Kidney (tissue), 14 donors: Measurements from ENCODE around the gene GP1BA. TPM values are rescaled to one million over a fixed set of nuclear protein-coding genes. Genes with fewer than 3 reads are reported as not detected.

ENCODE experiments used
- DNase-seq, 5 donors: peaks; one replicate each; pipeline ENCODE4 v3.0.0-alpha.2; 2013 to 2020
- FAIRE-seq: peaks from 2 replicates; lab custom pipeline; 2012; peaks lifted over from hg19 to GRCh38; lab: Jason Lieb, UNC
- H3K27ac ChIP-seq, 2 donors: one replicate each; pipeline ENCODE4 v1.7.0; 2013; ENCODE audit warnings: low read depth in 2 of 2, low read length in 2 of 2, inconsistent platforms in 1 of 2
- H3K27me3 ChIP-seq: one replicate; pipeline ENCODE4 v1.7.1; 2013; ENCODE audit warnings: low read length, inconsistent platforms; ENCODE audit not compliant: control insufficient read depth, insufficient read depth
- H3K36me3 ChIP-seq, 3 donors: one replicate each; pipeline versions ENCODE4 v1.7.0 to v1.7.1; 2013; ENCODE audit warnings: low read length in 3 of 3, control low read depth in 1 of 3, inconsistent platforms in 1 of 3; ENCODE audit not compliant: insufficient read depth in 3 of 3, control insufficient read depth in 2 of 3
- H3K4me1 ChIP-seq, 3 donors: one replicate each; pipeline versions ENCODE4 v1.7.0 to v1.7.1; 2013; ENCODE audit warnings: low read length in 3 of 3, inconsistent platforms in 1 of 3, low read depth in 1 of 3; ENCODE audit not compliant: control insufficient read depth in 2 of 3, insufficient read depth in 2 of 3
- H3K4me3 ChIP-seq, 3 donors: one replicate each; pipeline versions ENCODE4 v1.7.0 to v1.8.1; 2013; ENCODE audit warnings: low read length in 3 of 3, control low read depth in 1 of 3, inconsistent platforms in 1 of 3
- H3K9ac ChIP-seq, 3 donors: one replicate each; pipeline versions ENCODE4 v1.7.0 to v1.7.1; 2013; ENCODE audit warnings: low read length in 3 of 3, control low read depth in 1 of 3, inconsistent platforms in 1 of 3
- H3K9me3 ChIP-seq, 3 donors: one replicate each; pipeline versions ENCODE4 v1.7.0 to v1.7.1; 2013; ENCODE audit warnings: low read length in 3 of 3, control low read depth in 1 of 3, inconsistent platforms in 1 of 3; ENCODE audit not compliant: control insufficient read depth in 2 of 3, insufficient read depth in 1 of 3
- intact Hi-C: fragments of 100-400 bp; cut with DNase I; formaldehyde crosslinking; loops from one replicate; pipeline ENCODE4 v1.11.1; 2022
- polyA plus RNA-seq: library from polyadenylated mRNA; stranded (reverse); fragments of 350-450 nt; fragmentation: Illumina TruSeq; extraction: RNeasy Lipid Tissue Mini Kit (QIAGEN cat#74804); gene quantifications from one replicate; pipeline ENCODE4 v1.2.3, GENCODE V29; 2014; ENCODE audit warnings: low read depth, low replicate concordance; ENCODE audit not compliant: insufficient read depth
- total RNA-seq: library from RNA; stranded (reverse); fragmentation: NEBNext Ultra II Directional; extraction: Animal tissue kit (Norgen Biotek cat#: 25700); gene quantifications from one replicate; pipeline ENCODE4 v1.2.1, GENCODE V29; 2021
- TF ChIP-seq, protein P1 (sequence below): IDR thresholded peaks from 3 replicates; pipeline ENCODE4 v1.5.1; 2012; ENCODE audit warnings: mild to moderate bottlenecking, moderate library complexity, borderline replicate concordance; ENCODE audit not compliant: insufficient read depth; ENCODE audit errors: extremely low read depth
- donor health status: control.
- donor health status: control.
- donor health status: control.
- donor health status: control.
- donor health status: control.
- donor health status: DM: yes; HTN: yes; CAD: no.
- donor health status: Normal renal cell carcinoma (clear cell type).

The GP1BA gene
- total and polyA plus RNA-seq, 2 donors from 2014 or later, result not detected

DNA sequence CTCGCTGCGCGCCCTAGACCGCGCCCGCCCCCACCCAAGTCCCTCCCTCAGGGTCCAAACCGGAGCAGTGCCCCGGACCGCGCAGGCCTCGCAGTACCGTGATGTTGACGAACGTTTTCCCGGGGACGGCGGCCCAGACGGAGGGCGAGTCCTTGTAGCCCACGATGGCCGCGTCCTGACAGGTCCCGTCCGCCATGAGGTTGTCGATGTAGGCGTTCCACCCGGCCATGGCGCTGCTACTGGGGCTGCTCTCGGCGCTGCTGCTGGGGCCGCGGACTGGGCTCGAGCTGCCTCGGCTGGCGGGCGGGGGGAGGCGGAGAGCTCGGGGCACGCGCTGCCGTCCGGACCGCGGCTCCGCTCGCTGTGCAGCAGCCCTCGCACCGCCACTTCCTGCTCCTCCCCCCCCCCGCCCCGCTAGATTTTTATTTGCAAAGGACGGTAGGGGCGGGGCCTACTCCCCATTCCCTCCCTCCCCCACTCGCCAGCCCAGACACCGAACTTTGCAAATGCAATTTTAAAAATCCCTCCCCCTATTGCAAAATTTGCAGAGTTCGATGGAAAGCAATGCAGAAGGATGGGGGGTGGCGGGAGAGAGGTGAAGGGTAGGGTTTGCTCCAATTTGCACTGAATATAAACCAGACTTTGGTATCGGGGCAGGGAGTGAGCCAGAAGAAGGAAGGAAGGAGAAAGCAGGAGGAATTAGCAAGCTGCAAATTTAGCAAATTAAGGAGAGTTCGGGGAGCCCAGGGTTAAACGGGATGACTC lies 16.3 kb downstream of the GP1BA start, which contains the start of gene PFN1:
Gene PFN1 (minus strand): TSS at position 365 of the 765 bp plus-strand sequence. CDS start 136 bp downstream, at position 229.
- peaks cover 6 to 21% (median 11%) of the 10 kb centered on the region in 3 donors for H3K36me3 ChIP-seq
- peak within 1 kb of the TSS; percentile 83 to 95 (median 85) for H3K4me3 ChIP-seq
- TF ChIP-seq, protein P1, sequence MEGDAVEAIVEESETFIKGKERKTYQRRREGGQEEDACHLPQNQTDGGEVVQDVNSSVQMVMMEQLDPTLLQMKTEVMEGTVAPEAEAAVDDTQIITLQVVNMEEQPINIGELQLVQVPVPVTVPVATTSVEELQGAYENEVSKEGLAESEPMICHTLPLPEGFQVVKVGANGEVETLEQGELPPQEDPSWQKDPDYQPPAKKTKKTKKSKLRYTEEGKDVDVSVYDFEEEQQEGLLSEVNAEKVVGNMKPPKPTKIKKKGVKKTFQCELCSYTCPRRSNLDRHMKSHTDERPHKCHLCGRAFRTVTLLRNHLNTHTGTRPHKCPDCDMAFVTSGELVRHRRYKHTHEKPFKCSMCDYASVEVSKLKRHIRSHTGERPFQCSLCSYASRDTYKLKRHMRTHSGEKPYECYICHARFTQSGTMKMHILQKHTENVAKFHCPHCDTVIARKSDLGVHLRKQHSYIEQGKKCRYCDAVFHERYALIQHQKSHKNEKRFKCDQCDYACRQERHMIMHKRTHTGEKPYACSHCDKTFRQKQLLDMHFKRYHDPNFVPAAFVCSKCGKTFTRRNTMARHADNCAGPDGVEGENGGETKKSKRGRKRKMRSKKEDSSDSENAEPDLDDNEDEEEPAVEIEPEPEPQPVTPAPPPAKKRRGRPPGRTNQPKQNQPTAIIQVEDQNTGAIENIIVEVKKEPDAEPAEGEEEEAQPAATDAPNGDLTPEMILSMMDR, result no peak
- no peaks in the 10 kb centered on the region for H3K27me3 ChIP-seq
- peak; percentile 90 to 96 (median 94) for DNase-seq
- FAIRE-seq, result no peak
- peaks cover 0 to 29% (median 14%) of the 10 kb centered on the region in 3 donors for H3K4me1 ChIP-seq
- peak within 1 kb of the TSS; percentile 72 to 87 (median 86) for H3K9ac ChIP-seq
- peak within 1 kb of the TSS; percentile 97 to 98 for H3K27ac ChIP-seq
- intact Hi-C loops, result no loop called here
- H3K9me3 ChIP-seq, result no peaks in the 10 kb centered on the region

DNA sequence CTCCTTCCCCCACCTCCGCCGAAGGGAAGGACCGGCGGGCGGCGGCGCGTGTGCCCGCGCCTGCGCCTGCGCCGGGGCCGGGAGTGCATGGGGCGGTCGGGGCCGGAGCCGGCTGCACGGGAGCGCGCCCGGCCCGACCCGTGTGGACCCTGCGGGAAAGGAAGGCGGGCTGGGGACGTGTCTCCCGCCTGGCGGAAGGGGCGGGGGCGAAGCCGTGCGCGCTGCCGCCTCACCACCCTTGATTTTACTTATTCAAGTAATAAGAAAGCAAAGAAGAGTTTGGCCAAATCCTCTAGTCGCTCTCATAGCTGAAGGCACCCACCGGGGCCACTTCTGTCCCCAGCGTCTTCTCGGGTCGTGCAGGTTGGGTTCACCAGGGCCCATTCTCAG lies 16.8 kb downstream of the GP1BA start:
- H3K9me3 ChIP-seq, result no peaks in the 10 kb centered on the region
- H3K4me1 ChIP-seq, result peaks cover 0 to 29% (median 14%) of the 10 kb centered on the region in 3 donors
- peak; percentile 89 to 97 (median 94) for DNase-seq
- peak overlapping the region; percentile 97 to 98 for H3K27ac ChIP-seq
- FAIRE-seq, result no peak
- no peaks in the 10 kb centered on the region for H3K27me3 ChIP-seq
- TF ChIP-seq, protein P1, result no peak
- H3K4me3 ChIP-seq, result peak overlapping the region; percentile 68 to 95 (median 85)
- intact Hi-C loops, result no loop called here
- H3K9ac ChIP-seq, result peak overlapping the region; percentile 51 to 79 (median 66)
- peaks cover 6 to 17% (median 9%) of the 10 kb centered on the region in 3 donors for H3K36me3 ChIP-seq

DNA sequence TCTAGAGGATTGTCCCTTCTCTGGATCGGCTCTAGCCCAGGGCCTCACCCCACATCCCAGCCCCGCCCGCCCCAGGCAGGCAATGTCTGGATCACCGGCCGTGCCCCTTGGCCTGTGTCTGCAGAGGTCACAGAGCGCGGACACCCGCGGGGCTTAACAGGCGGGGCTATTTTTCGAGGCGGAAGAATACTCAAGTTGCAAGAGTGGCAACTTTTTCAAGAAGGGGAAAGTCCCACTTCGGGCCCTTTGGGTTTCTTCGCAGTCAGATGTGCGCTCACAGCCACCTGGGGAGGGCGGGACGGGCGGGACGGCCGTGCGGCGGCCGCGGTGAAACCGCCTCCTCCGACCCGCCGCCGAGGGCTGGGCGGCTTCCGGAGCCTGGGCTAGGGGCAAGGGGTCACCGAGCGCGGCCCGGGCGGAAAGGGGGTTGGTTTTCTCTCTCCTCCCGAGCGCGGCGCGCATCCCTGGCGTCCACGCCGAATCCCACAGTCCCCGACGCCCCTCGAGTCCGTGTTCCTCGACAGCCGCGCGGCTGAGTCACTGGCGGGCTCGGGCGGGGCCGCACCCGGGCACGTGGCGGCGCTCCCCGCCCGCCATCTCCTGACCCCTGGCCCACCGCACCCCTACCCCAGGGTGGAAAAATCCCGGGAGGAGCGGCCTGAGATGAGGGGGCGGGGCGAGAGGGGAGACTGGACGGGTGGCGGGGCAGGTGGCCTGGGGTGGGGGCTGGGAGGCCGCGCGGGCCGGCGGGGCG lies 17.4 kb downstream of the GP1BA start:
- no peak for FAIRE-seq
- Histone ChIP-seq H3K9ac (peak overlapping the region; percentile 30 to 79 (median 51)), H3K27ac (peak overlapping the region; percentile 97 to 98), H3K4me3 (peak overlapping the region; percentile 68 to 95 (median 85)), H3K9me3 (no peaks in the 10 kb centered on the region), H3K4me1 (peaks cover 0 to 29% (median 14%) of the 10 kb centered on the region in 3 donors), H3K27me3 (no peaks in the 10 kb centered on the region), H3K36me3 (peaks cover 6 to 12% (median 7%) of the 10 kb centered on the region in 3 donors)
- TF ChIP-seq, protein P1, result no peak
- intact Hi-C loops, result no loop called here
- peak; percentile 58 to 91 (median 78) for DNase-seq
